Heart right ventricle (tissue), 16 donors: Measurements from ENCODE around the gene ZNF776. TPM values are rescaled to one million over a fixed set of nuclear protein-coding genes. Genes with fewer than 3 reads are reported as not detected.

Experiments used
- ATAC-seq, 8 donors: fragments of 200-7000 bp; cut with Tn5 transposase; one replicate each; pipeline ENCODE4 v1.9.1; 2020; ENCODE audit warnings: mild to moderate bottlenecking in 8 of 8, moderate library complexity in 8 of 8, moderate number of reproducible peaks in 1 of 8
- DNase-seq, 2 donors: peaks; one replicate each; pipeline ENCODE4 v3.0.0-alpha.2; 2020
- H3K27ac ChIP-seq, 10 donors: fragments of 200-600 bp; sonication (generic) in 2 of 10; one replicate each; pipeline versions ENCODE4 v1.5.0 to v1.8.0; 2020 to 2022; ENCODE audit warnings: mild to moderate bottlenecking in 3 of 10
- H3K27me3 ChIP-seq, 7 donors: fragments of 200-600 bp; one replicate each; pipeline ENCODE4 v1.8.0; 2021 to 2022; ENCODE audit warnings: mild to moderate bottlenecking in 2 of 7
- H3K36me3 ChIP-seq, 9 donors: fragments of 200-600 bp; sonication (generic) in 1 of 9; one replicate each; pipeline versions ENCODE4 v1.5.0 to v1.8.0; 2020 to 2022; ENCODE audit warnings: mild to moderate bottlenecking in 2 of 9
- H3K4me1 ChIP-seq, 9 donors: fragments of 200-600 bp; sonication (generic) in 1 of 9; one replicate each; pipeline versions ENCODE4 v1.5.0 to v1.8.0; 2020 to 2022; ENCODE audit warnings: mild to moderate bottlenecking in 4 of 9
- H3K4me3 ChIP-seq, 10 donors: fragments of 200-600 bp; sonication (generic) in 2 of 10; one replicate each; pipeline versions ENCODE4 v1.5.0 to v1.8.0; 2020 to 2022; ENCODE audit warnings: mild to moderate bottlenecking in 7 of 10, moderate library complexity in 2 of 10
- H3K9me3 ChIP-seq, 11 donors: fragments of 200-600 bp in 10 of 11; sonication (generic) in 2 of 11; one replicate each; pipeline versions ENCODE4 v1.5.0 to v1.8.0; 2013 to 2022; ENCODE audit warnings: mild to moderate bottlenecking in 2 of 11, control low read depth in 1 of 11, moderate library complexity in 1 of 11
- WGBS, 2 donors: extraction: QIAGEN DNeasy Blood & Tissue Kit; methylation state at CpG; one replicate each; pipeline ENCODE4 v1.1.7; 2013; ENCODE audit warnings: inconsistent platforms in 1 of 2; 5-methylcytosine and 5-hydroxymethylcytosine counted together
- intact Hi-C, 10 donors: fragments of 100-400 bp; cut with DNase I; formaldehyde crosslinking; loops; one replicate each; pipeline versions ENCODE4 v1.11.1 to v1.14.2; 2022
- polyA plus RNA-seq, 2 donors: library from polyadenylated mRNA; stranded (reverse); fragments of 200-250 nt; gene quantifications; one replicate each; pipeline ENCODE4 v1.2.3, GENCODE V29; 2013
- total RNA-seq, 10 donors: library from RNA; stranded (reverse); fragmentation: NEBNext Ultra II Directional in 3 of 10; extraction: Animal tissue kit (Norgen Biotek cat#: 25700) in 3 of 10; gene quantifications; one replicate each; pipeline versions ENCODE4 v1.2.1 to v1.2.4, GENCODE V29; 2021 to 2023
- TF ChIP-seq, protein P1 (sequence below), 9 donors: fragments of 200-600 bp; sonication (generic) in 2 of 9; IDR thresholded peaks; one replicate each; pipeline versions ENCODE4 v1.5.0 to v1.8.0; 2021 to 2022; ENCODE audit warnings: antibody characterized with exemption in 9 of 9, mild to moderate bottlenecking in 5 of 9, moderate library complexity in 1 of 9
- donor health status: Arrhythmogenic right ventricular cardiomyopathy.
- donor health status: ischemic (EF 13 %, LVEDD 7.1; RV severe dilation, severe dysfunction).
- donor health status: healthy with polysubstance abuse.
- donor health status: DM: no; HTN: yes; CAD: no.
- donor health status: DM: no; HTN: no; CAD: no.
- donor health status: ischemic (EF 25% LVEDD 6.9; RV normal size, moderate dysfunction).
- donor health status: ischemic (EF 25% LVEDD 5.7; RV mildly dilated, moderate dysfunction).
- donor health status: healthy.
- donor health status: DM: yes; HTN: yes; CAD: no.
- donor health status: Ischemic cardiomyopathy.
- donor health status: ischemic (EF 35%, LVEDD 5.7; RV mildly dilated, moderate dysfunction).
- donor health status: nonischemic (EF 11% LVEDD 7.7; RV severe dilation, severe dysfunction).
- donor health status: DM: yes; HTN: yes; CAD: no.
- donor health status: PGD.
- donor health status: ischemic (EF 29% LVEDD 5.4; RV normal size, mild dysfunction).
- donor health status: nonischemic (EF 23%, LVEDD 6.1; RV moderate dilation, normal function).

Gene ZNF776
- total and polyA plus RNA-seq, 12 donors: 4.1 to 18.0 (median 12.8) TPM

DNA sequence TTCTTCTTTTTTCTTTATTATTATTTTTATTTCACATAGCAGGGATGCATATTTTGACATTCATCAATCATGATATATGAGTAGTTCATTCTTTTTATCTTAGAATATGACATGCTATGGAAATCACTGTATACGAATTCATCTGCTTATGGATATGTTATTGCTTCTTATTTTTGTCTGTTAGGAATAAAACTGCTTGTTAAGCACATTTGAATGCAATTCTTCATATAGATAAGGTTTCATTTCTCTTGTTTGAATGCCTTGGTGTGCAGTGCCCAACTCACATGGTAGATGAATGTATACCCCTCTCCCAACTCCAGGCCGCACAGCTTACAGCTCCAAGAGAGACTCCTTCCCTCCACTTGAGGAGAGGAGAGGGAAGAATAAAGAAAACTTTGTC, 11.3 kb downstream of the ZNF776 start:
- H3K27me3 ChIP-seq: no peaks in the 10 kb centered on the region
- TF ChIP-seq, protein P1, sequence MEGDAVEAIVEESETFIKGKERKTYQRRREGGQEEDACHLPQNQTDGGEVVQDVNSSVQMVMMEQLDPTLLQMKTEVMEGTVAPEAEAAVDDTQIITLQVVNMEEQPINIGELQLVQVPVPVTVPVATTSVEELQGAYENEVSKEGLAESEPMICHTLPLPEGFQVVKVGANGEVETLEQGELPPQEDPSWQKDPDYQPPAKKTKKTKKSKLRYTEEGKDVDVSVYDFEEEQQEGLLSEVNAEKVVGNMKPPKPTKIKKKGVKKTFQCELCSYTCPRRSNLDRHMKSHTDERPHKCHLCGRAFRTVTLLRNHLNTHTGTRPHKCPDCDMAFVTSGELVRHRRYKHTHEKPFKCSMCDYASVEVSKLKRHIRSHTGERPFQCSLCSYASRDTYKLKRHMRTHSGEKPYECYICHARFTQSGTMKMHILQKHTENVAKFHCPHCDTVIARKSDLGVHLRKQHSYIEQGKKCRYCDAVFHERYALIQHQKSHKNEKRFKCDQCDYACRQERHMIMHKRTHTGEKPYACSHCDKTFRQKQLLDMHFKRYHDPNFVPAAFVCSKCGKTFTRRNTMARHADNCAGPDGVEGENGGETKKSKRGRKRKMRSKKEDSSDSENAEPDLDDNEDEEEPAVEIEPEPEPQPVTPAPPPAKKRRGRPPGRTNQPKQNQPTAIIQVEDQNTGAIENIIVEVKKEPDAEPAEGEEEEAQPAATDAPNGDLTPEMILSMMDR (IDR thresholded peaks at IDR 0.05): no peak
- intact Hi-C loops: loop anchor here in 1 of 10 donors (10.0 kb wide), 1 partner anchor 137 kb away; no protein-coding TSS in a partner anchor
- no peak for ATAC-seq
- H3K4me1 ChIP-seq: no peaks in the 10 kb centered on the region
- peaks cover 0 to 90% (median 18%) of the 10 kb centered on the region in 11 donors for H3K9me3 ChIP-seq
- H3K27ac ChIP-seq: no peak overlapping the region
- peaks cover 15 to 100% (median 84%) of the 10 kb centered on the region in 9 donors for H3K36me3 ChIP-seq
- H3K4me3 ChIP-seq: no peak overlapping the region
- 94 to 96% methylated on average over 2 of the region's 2 CpGs for WGBS, 2 donors
- no peak for DNase-seq

DNA sequence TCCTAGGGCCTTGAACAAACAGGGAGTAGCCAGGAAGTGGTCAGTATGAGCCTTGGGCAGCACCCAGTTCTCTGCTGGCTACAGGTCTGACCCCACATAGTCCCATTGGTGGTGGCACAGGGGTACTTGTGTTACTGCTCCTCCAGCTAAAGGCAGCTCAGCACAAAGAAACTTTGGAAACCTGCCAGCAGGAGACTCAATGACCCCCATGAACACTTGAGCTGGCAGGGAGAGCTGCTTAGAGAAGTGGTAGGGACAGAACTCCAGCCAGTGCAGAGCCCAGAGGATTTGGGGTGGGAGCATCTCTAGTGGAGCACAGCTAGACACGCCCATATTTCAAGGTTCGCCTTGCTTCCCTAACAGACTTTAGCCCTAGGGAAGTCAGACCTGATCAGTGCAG, 12.5 kb downstream of the ZNF776 start:
- TF ChIP-seq, protein P1 (IDR thresholded peaks at IDR 0.05): no peak
- no peak overlapping the region for H3K4me3 ChIP-seq
- H3K27me3 ChIP-seq: no peaks in the 10 kb centered on the region
- DNase-seq: no peak
- intact Hi-C loops: loop anchor here in 1 of 10 donors (10.0 kb wide), 1 partner anchor 136 kb away; no protein-coding TSS in a partner anchor
- WGBS, 2 donors: 97 to 100% methylated on average over 2 of the region's 2 CpGs
- no peaks in the 10 kb centered on the region for H3K4me1 ChIP-seq
- peak in 1 of 8 donors; percentile 42 for ATAC-seq
- peaks cover 0 to 86% (median 9%) of the 10 kb centered on the region in 11 donors for H3K9me3 ChIP-seq
- no peak overlapping the region for H3K27ac ChIP-seq
- peaks cover 5 to 100% (median 82%) of the 10 kb centered on the region in 9 donors for H3K36me3 ChIP-seq

DNA sequence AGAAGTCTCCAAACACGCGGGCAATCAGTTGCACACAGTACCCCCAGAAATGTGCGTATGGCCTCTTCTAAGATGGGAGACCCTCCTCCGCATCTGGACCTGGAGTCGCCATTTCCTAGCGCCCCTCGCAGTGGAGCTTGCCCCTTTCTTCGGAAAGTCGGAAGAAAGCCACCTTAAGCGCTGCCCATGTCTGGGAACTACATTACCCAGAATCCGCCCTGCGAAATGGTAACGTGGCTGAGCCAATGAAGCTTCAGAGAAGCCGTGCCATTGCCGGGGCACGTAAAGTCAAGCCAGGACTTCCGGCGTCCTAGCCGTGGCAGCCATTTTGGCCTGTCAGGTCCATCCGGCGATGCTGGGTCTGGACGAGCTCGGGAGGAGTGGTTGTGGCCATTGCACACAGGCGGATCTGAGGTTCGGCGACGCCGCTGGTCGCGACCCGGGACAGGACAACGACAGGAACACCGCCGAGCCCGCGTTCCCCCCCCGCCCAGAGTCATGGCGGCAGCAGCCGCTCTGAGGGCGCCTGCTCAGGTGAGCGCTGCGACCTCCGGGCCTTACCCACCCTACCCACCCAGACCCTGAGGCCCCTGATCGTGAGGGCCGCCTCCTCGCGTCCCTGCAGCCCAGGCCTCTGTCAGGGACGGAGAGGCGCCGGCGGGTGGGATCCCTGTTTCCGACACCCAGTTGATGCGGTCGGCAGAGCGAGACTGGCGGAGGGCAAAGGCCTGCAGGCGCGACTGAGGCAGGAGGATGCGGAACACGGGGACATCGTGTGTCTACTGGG, 22.9 kb downstream of the ZNF776 start, which contains the start of gene ZNF586:
Gene ZNF586, plus strand, starts transcription at position 332 of the 787 bp plus-strand sequence. Its CDS starts 167 bp downstream, at position 499.
- intact Hi-C loops: loop anchor here in 1 of 10 donors (1.0 kb wide), 1 partner anchor 118 kb away; no protein-coding TSS in a partner anchor
- Histone ChIP-seq H3K36me3 (peaks cover 0 to 48% (median 22%) of the 10 kb centered on the region in 9 donors), H3K27ac (peak within 1 kb of the TSS; percentile 72 to 95 (median 91)), H3K4me1 (peaks cover 0 to 46% (median 24%) of the 10 kb centered on the region in 9 donors), H3K9me3 (peaks cover 0 to 78% (median 9%) of the 10 kb centered on the region in 11 donors), H3K27me3 (no peaks in the 10 kb centered on the region), H3K4me3 (peak within 1 kb of the TSS; percentile 72 to 99 (median 95))
- peak; percentile 96 to 99 (median 98) for ATAC-seq
- WGBS, 2 donors: 2 to 3% methylated on average over 61 of the region's 61 CpGs
- TF ChIP-seq, protein P1 (IDR thresholded peaks at IDR 0.05): no peak
- DNase-seq: peak; percentile 87 to 91

DNA sequence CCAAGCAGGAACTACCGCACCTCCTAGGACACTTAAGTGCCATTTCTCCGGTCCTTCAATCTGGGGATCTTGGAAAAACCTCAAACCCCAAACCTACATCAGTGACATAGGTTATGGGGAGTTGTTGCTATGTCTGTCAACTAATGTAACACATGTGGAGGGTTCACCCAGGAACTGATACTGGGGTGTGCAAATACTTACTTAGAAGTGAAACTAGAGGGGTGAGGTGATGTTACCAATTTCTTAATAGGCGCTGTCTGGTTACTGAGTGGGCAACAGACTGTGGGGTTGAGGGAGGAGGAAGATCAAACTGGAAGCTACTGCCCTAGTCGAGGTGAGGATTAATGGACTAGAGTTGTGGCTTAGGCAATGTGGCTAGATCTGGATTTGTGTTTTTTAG, 24.8 kb downstream of the ZNF776 start:
- H3K4me3 ChIP-seq: no peak overlapping the region

More for the DNA sequence above, 24.8 kb downstream of the ZNF776 start:
- WGBS, 2 donors: 95 to 97% methylated on average over 4 of the region's 4 CpGs
- ATAC-seq: no peak
- Histone ChIP-seq H3K9me3 (peaks cover 0 to 82% (median 9%) of the 10 kb centered on the region in 11 donors), H3K27me3 (no peaks in the 10 kb centered on the region), H3K4me1 (peaks cover 0 to 46% (median 24%) of the 10 kb centered on the region in 9 donors), H3K27ac (no peak overlapping the region), H3K36me3 (peaks cover 0 to 56% (median 31%) of the 10 kb centered on the region in 9 donors)
- TF ChIP-seq, protein P1 (IDR thresholded peaks at IDR 0.05): no peak
- no peak for DNase-seq
- intact Hi-C loops: no loop called here
